ENCODE measurements around the gene TNFSF8.

- TF ChIP-seq, protein P1, sequence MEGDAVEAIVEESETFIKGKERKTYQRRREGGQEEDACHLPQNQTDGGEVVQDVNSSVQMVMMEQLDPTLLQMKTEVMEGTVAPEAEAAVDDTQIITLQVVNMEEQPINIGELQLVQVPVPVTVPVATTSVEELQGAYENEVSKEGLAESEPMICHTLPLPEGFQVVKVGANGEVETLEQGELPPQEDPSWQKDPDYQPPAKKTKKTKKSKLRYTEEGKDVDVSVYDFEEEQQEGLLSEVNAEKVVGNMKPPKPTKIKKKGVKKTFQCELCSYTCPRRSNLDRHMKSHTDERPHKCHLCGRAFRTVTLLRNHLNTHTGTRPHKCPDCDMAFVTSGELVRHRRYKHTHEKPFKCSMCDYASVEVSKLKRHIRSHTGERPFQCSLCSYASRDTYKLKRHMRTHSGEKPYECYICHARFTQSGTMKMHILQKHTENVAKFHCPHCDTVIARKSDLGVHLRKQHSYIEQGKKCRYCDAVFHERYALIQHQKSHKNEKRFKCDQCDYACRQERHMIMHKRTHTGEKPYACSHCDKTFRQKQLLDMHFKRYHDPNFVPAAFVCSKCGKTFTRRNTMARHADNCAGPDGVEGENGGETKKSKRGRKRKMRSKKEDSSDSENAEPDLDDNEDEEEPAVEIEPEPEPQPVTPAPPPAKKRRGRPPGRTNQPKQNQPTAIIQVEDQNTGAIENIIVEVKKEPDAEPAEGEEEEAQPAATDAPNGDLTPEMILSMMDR (IDR thresholded peaks at IDR 0.05) = no peak
- TF ChIP-seq POLR2A (IDR thresholded peaks at IDR 0.05) (no peak), POLR2AphosphoS5 (IDR thresholded peaks at IDR 0.05) (no peak)
These were observed 20.7 kb downstream of the TNFSF8 start for GRCh38 chr9:114909661-114910060.

Data from prostate gland (tissue), 2 donors.